ENCODE data around the gene PCNX2. TPM values are rescaled to one million over a fixed set of nuclear protein-coding genes. Genes with fewer than 3 reads are reported as not detected.

Gene PCNX2
- total and polyA plus RNA-seq, 2 donors (not counting 3 experiments of a cell fraction or from before 2014, with no cell fraction given), result 6.6 to 11.0 TPM

GRCh38 chr1:233027046-233027445 lies 268.5 kb downstream of the PCNX2 start:
- no peak overlapping the region for H3K9ac ChIP-seq (replicated peaks; ENCODE audit: extremely low read depth, insufficient read depth, low read length)
- H3K4me3 ChIP-seq (replicated peaks in 1 of 3; ENCODE audit: insufficient read depth in 1 of 3, low read depth in 1 of 3, low read length in 3 of 3), result no peak overlapping the region
- H3K9me3 ChIP-seq (replicated peaks; ENCODE audit: control insufficient read depth, insufficient read depth, low read length), result no peaks in the 10 kb centered on the region
- no peaks in the 10 kb centered on the region for H3K79me2 ChIP-seq (ENCODE audit: control insufficient read depth, insufficient read depth, low read length)
- H3K27ac ChIP-seq (ENCODE audit: insufficient read depth, low read depth, low read length), result no peak overlapping the region
- no peak for TF ChIP-seq POLR2A (IDR thresholded peaks at IDR 0.05; ENCODE audit: low read depth, low read length)
- TF ChIP-seq JUN (IDR thresholded peaks at IDR 0.05; ENCODE audit: borderline replicate concordance, insufficient read depth, insufficient read length, low read depth), result no peak
- no peak for TF ChIP-seq MAX (IDR thresholded peaks at IDR 0.05; ENCODE audit: insufficient read depth, insufficient read length)
- no peak for TF ChIP-seq EZH2 (IDR thresholded peaks at IDR 0.05; ENCODE audit: borderline replicate concordance, low read depth, low read length, severe bottlenecking)
- TF ChIP-seq GATA2 (IDR thresholded peaks at IDR 0.05; ENCODE audit: insufficient read depth, insufficient read length, low read depth, low read length), result no peak
- TF ChIP-seq FOS (IDR thresholded peaks at IDR 0.05; ENCODE audit: borderline replicate concordance, insufficient read depth, low read length), result no peak
- no peak for TF ChIP-seq POLR2AphosphoS5 (IDR thresholded peaks at IDR 0.05; ENCODE audit: insufficient read depth, low read depth, low read length)
- TF ChIP-seq CTCF (IDR thresholded peaks at IDR 0.05; ENCODE audit: extremely low read depth in 1 of 2, insufficient read depth in 1 of 2, low read depth in 1 of 2, low read length in 2 of 2), result no peak
- TF ChIP-seq MYC (IDR thresholded peaks at IDR 0.05; ENCODE audit: low read depth, low read length), result no peak
- H2AFZ ChIP-seq (ENCODE audit: low read depth, low read length), result no peak overlapping the region
- H3K36me3 ChIP-seq (ENCODE audit: control insufficient read depth in 2 of 2, extremely low read depth in 1 of 2, insufficient read depth in 2 of 2, low read length in 2 of 2), result no peaks in the 10 kb centered on the region
- dilution Hi-C loops (cut with MboI; ENCODE audit: extremely low pct_ligation_motif_present, low sequenced_read_pairs), result no loop called here
- H3K9me1 ChIP-seq (replicated peaks; ENCODE audit: control insufficient read depth, extremely low read depth, insufficient read depth, low read length), result peaks cover 2% of the 10 kb centered on the region
- H3K4me2 ChIP-seq (ENCODE audit: insufficient read depth, low read length), result no peak overlapping the region
- no peaks in the 10 kb centered on the region for H3K4me1 ChIP-seq (ENCODE audit: control insufficient read depth, extremely low read depth, insufficient read depth, low read length)
- no peaks in the 10 kb centered on the region for H3K27me3 ChIP-seq (ENCODE audit: control insufficient read depth in 2 of 2, insufficient read depth in 2 of 2, low read length in 2 of 2)
- BruUV-seq (replicated peaks), result no TSS peak
- intact Hi-C loops (cut with micrococcal nuclease), result loop anchor here (10.0 kb wide), 1 partner anchor 1162 kb away; no protein-coding TSS in a partner anchor
- DNase-seq (ENCODE audit: low read depth, low spot score), result no peak
- ChIA-PET POLR2A (no interaction called here), CTCF (no interaction called here)
- H4K20me1 ChIP-seq (replicated peaks; ENCODE audit: control insufficient read depth, extremely low read depth, insufficient read depth, low read length), result no peaks in the 10 kb centered on the region
- FAIRE-seq, result no peak
